IMR-90 (cell line): ENCODE data around the gene C3AR1. TPM values are rescaled to one million over a fixed set of nuclear protein-coding genes. Genes with fewer than 3 reads are reported as not detected.

ENCODE experiments used
- ATAC-seq: fragments of 200-7000 bp; cut with Tn5 transposase; 2 replicates; pipeline ENCODE4 v1.9.1; 2020; ENCODE audit warnings: low read depth, mild to moderate bottlenecking, moderate library complexity
- BruUV-seq: library from RNA; stranded (reverse); fragments of 400-500 nt; replicated peaks from 2 replicates; lab custom pipeline; 2021; lab: Mats Ljungman, UMichigan
- CTCF ChIA-PET: fragments of 300-600 bp; formaldehyde crosslinking; extraction: SDS; loops from one replicate; lab custom pipeline; 2021; ENCODE audit warnings: antibody characterized with exemption; lab: Yijun Ruan, JAX
- POLR2A ChIA-PET: fragments of 300-600 bp; sonication (Branson Sonifier 250); formaldehyde crosslinking; loops from one replicate; lab custom pipeline; 2022; ENCODE audit warnings: antibody characterized with exemption; ENCODE audit not compliant: unreplicated experiment; lab: Charles Lee
- DNase-seq: peaks from one replicate; pipeline ENCODE4 v3.0.0; 2013
- H2AFZ ChIP-seq: replicated peaks from 2 replicates; pipeline ENCODE3; 2013; ENCODE audit warnings: low read length, mild to moderate bottlenecking; ENCODE audit not compliant: poor library complexity
- H2AK5ac ChIP-seq: 2 replicates; pipeline ENCODE4 v1.6.1; 2013; ENCODE audit warnings: low read depth, low read length, inconsistent platforms
- H2AK9ac ChIP-seq: replicated peaks from 2 replicates; pipeline ENCODE3; 2013; ENCODE audit warnings: mild to moderate bottlenecking, low read depth, low read length, moderate library complexity; ENCODE audit not compliant: poor library complexity
- H2BK120ac ChIP-seq: 2 replicates; pipeline ENCODE4 v1.6.1; 2013; ENCODE audit warnings: low read depth, low read length, inconsistent platforms
- H2BK15ac ChIP-seq: 3 replicates; pipeline ENCODE4 v1.6.1; 2013; ENCODE audit warnings: low read depth, low read length, inconsistent platforms
- H2BK20ac ChIP-seq: 2 replicates; pipeline ENCODE4 v1.6.1; 2013; ENCODE audit warnings: low read depth, mild to moderate bottlenecking, inconsistent platforms, low read length, moderate library complexity
- H2BK5ac ChIP-seq: 2 replicates; pipeline ENCODE4 v1.6.1; 2013; ENCODE audit warnings: mild to moderate bottlenecking, low read depth, low read length, inconsistent platforms; ENCODE audit not compliant: poor library complexity, severe bottlenecking
- H3K14ac ChIP-seq: replicated peaks from 2 replicates; pipeline ENCODE4 v1.6.1; 2013; ENCODE audit warnings: low read depth, low read length, inconsistent platforms
- H3K18ac ChIP-seq: 2 replicates; pipeline ENCODE4 v1.6.1; 2013; ENCODE audit warnings: low read depth, low read length, control low read depth
- H3K23ac ChIP-seq: 2 replicates; pipeline ENCODE4 v1.6.1; 2013; ENCODE audit warnings: low read depth, low read length, inconsistent platforms
- H3K27ac ChIP-seq: 2 replicates; pipeline ENCODE4 v1.5.1; 2013; ENCODE audit warnings: mild to moderate bottlenecking, control low read depth, low read length; ENCODE audit not compliant: insufficient read depth
- H3K27me3 ChIP-seq: 2 replicates; pipeline ENCODE4 v1.6.1; 2013; ENCODE audit warnings: low read length; ENCODE audit not compliant: control insufficient read depth, insufficient read depth
- H3K36me3 ChIP-seq: 2 replicates; pipeline ENCODE4 v1.6.1; 2013; ENCODE audit warnings: low read length, mixed read lengths; ENCODE audit not compliant: control insufficient read depth, insufficient read depth
- H3K4ac ChIP-seq: 2 replicates; pipeline ENCODE4 v1.6.1; 2013; ENCODE audit warnings: low read depth, low read length, inconsistent platforms
- H3K4me1 ChIP-seq: 2 replicates; pipeline ENCODE4 v1.6.1; 2013; ENCODE audit warnings: low read length, mixed read lengths; ENCODE audit not compliant: control insufficient read depth, insufficient read depth
- H3K4me2 ChIP-seq: 2 replicates; pipeline ENCODE4 v1.6.1; 2013; ENCODE audit warnings: low read depth, mild to moderate bottlenecking, control low read depth, low read length, moderate library complexity
- H3K4me3 ChIP-seq: 2 replicates; pipeline ENCODE4 v1.5.1; 2013; ENCODE audit warnings: low read depth, mild to moderate bottlenecking, control low read depth, low read length, moderate library complexity; ENCODE audit not compliant: insufficient read depth
- H3K56ac ChIP-seq: 2 replicates; pipeline ENCODE4 v1.6.1; 2013; ENCODE audit warnings: low read length, inconsistent platforms; ENCODE audit not compliant: insufficient read depth; ENCODE audit errors: extremely low read depth
- H3K79me1 ChIP-seq, 2 experiments: 2 replicates each; pipeline ENCODE4 v1.6.1; 2013; ENCODE audit warnings: low read length in 2 of 2, inconsistent platforms in 1 of 2, low read depth in 1 of 2
- H3K9ac ChIP-seq: 2 replicates; pipeline ENCODE4 v1.6.1; 2013; ENCODE audit warnings: low read depth, low read length, control low read depth
- H3K9me1 ChIP-seq: 2 replicates; pipeline ENCODE4 v1.6.1; 2013; ENCODE audit warnings: low read length, inconsistent platforms; ENCODE audit not compliant: insufficient read depth
- H3K9me3 ChIP-seq: 2 replicates; pipeline ENCODE4 v1.6.1; 2013; ENCODE audit warnings: low read length; ENCODE audit not compliant: control insufficient read depth, insufficient read depth
- H4K20me1 ChIP-seq: 2 replicates; pipeline ENCODE4 v1.6.1; 2013; ENCODE audit warnings: low read length, inconsistent platforms; ENCODE audit not compliant: insufficient read depth
- H4K5ac ChIP-seq: 2 replicates; pipeline ENCODE4 v1.6.1; 2013; ENCODE audit warnings: mild to moderate bottlenecking, low read depth, low read length, control low read depth
- H4K8ac ChIP-seq, 2 experiments: 2 replicates each; pipeline ENCODE4 v1.6.1; 2013; ENCODE audit warnings: low read depth in 2 of 2, low read length in 2 of 2, control low read depth in 1 of 2, inconsistent platforms in 1 of 2
- H4K91ac ChIP-seq: 2 replicates; pipeline ENCODE4 v1.6.1; 2013; ENCODE audit warnings: low read depth, low read length, inconsistent platforms; ENCODE audit not compliant: insufficient read depth
- BHLHE40 ChIP-seq: fragments of 150-350 bp; IDR thresholded peaks from 2 replicates; pipeline ENCODE4 v1.6.1; 2016; ENCODE audit warnings: mild to moderate bottlenecking, low read depth, low read length
- CHD1 ChIP-seq: IDR thresholded peaks from 2 replicates; pipeline ENCODE4 v1.6.1; 2012; ENCODE audit warnings: low read depth, low read length, improper control_type of control experiment
- FOS ChIP-seq: fragments of 150-350 bp; IDR thresholded peaks from 2 replicates; pipeline ENCODE4 v1.6.1; 2016; ENCODE audit warnings: low read depth, low read length
- MXI1 ChIP-seq: IDR thresholded peaks from 2 replicates; pipeline ENCODE4 v1.6.1; 2012; ENCODE audit warnings: low read depth, mild to moderate bottlenecking, low read length, moderate library complexity, borderline replicate concordance
- NFE2L2 ChIP-seq: fragments of 150-350 bp; IDR thresholded peaks from 2 replicates; pipeline ENCODE4 v1.6.1; 2016; ENCODE audit warnings: low read depth, mild to moderate bottlenecking, low read length
- WGBS, 2 experiments: methylation state at CpG; one replicate each; pipeline versions ENCODE4 v1.1.5 to v1.1.7; 2013; ENCODE audit warnings: missing lambda C conversion rate in 2 of 2; ENCODE audit not compliant: insufficient read length in 1 of 2; ENCODE audit errors: extremely low coverage in 2 of 2; 5-methylcytosine and 5-hydroxymethylcytosine counted together
- dilution Hi-C: fragments of 300-500 bp; cut with HindIII; formaldehyde crosslinking; loops from one replicate; pipeline ENCODE4 v1.14.3; 2018; ENCODE audit warnings: low sequenced_read_pairs; ENCODE audit not compliant: unreplicated experiment
- in situ Hi-C: fragments of 300-500 bp; cut with MboI; formaldehyde crosslinking; loops from 3 replicates; pipeline ENCODE4 v1.14.3; 2019; ENCODE audit warnings: low sequenced_read_pairs, inconsistent platforms, mixed read lengths
- intact Hi-C: fragments of 100-400 bp; cut with micrococcal nuclease; formaldehyde crosslinking; loops from 2 replicates; pipeline ENCODE4 v1.10.0; 2022
- polyA plus RNA-seq, 3 experiments: library from polyadenylated mRNA; depleted of rRNA; stranded (reverse); fragments of >200 nt; gene quantifications; 2 replicates each; pipeline ENCODE4 v1.2.3, GENCODE V29; 2012; ENCODE audit warnings: low replicate concordance in 1 of 3
- total RNA-seq: library from RNA; depleted of rRNA; stranded (reverse); fragments of >200 nt; gene quantifications from 2 replicates; pipeline ENCODE4 v1.2.3, GENCODE V29; 2012

The C3AR1 gene
- total and polyA plus RNA-seq, 2 of the 4 experiments (the other 2 are of a cell fraction), result 0.31 to 0.36 TPM

- no peaks in the 10 kb centered on the region for H3K27me3 ChIP-seq
- POLR2A ChIA-PET, result no interaction called here
- H2BK20ac ChIP-seq, result no peak overlapping the region
- H4K8ac ChIP-seq, result no peak overlapping the region
- intact Hi-C loops (loop anchor here (5.0 kb wide), 1 partner anchor 215 kb away; no protein-coding TSS in a partner anchor), in situ Hi-C loops (loop anchor here (5.0 kb wide), 1 partner anchor 35 kb away; no protein-coding TSS in a partner anchor), dilution Hi-C loops (no loop called here)
- H3K23ac ChIP-seq, result no peak overlapping the region
- peaks cover 4% of the 10 kb centered on the region for H3K4me1 ChIP-seq
- no peak overlapping the region for H2BK15ac ChIP-seq
- no peaks in the 10 kb centered on the region for H3K36me3 ChIP-seq
- H3K79me1 ChIP-seq, result peaks cover 4 to 10% of the 10 kb centered on the region in 2 experiments; a peak in 3 of 4 replicates
- H4K5ac ChIP-seq, result no peak overlapping the region
- CTCF ChIA-PET, result interaction anchor here (1.4 to 2.9 kb wide), 2 partner anchors 32 to 155 kb away, joined by 3 to 30 read pairs; no protein-coding TSS in a partner anchor
- H3K9ac ChIP-seq, result no peak overlapping the region
- no peaks in the 10 kb centered on the region for H3K9me3 ChIP-seq
- no peak overlapping the region for H3K18ac ChIP-seq
- BruUV-seq, result no TSS peak
- TF ChIP-seq NFE2L2 (peak; percentile 26; the same call in 1 of the 2 replicates), FOS (0 out of 2 replicates have a peak, but pooled peaks have one; percentile 13), CHD1 (no peak), MXI1 (no peak), BHLHE40 (no peak)
- no peak overlapping the region for H2AFZ ChIP-seq
- H3K14ac ChIP-seq, result no peak overlapping the region
- no CpG with 5 or more reads among the region's 4 CpGs for WGBS, 2 experiments
- H3K27ac ChIP-seq, result no peak overlapping the region
- no peak overlapping the region for H3K56ac ChIP-seq
- no peak overlapping the region for H2AK9ac ChIP-seq
- no peak overlapping the region for H3K4me2 ChIP-seq
- H4K91ac ChIP-seq, result no peak overlapping the region
- H3K4ac ChIP-seq, result no peak overlapping the region
- H2BK5ac ChIP-seq, result no peak overlapping the region
- no peaks in the 10 kb centered on the region for H4K20me1 ChIP-seq
- H2BK120ac ChIP-seq, result no peak overlapping the region
- no peak overlapping the region for H3K4me3 ChIP-seq
- DNase-seq, result peak; percentile 62
- no peak overlapping the region for H2AK5ac ChIP-seq
- no peak for ATAC-seq
- H3K9me1 ChIP-seq, result no peaks in the 10 kb centered on the region; the same call in 1 of the 2 replicates
Measured at GRCh38 chr12:8077207-8077606, 11.0 kb upstream of the C3AR1 start.
